HEK293 (cell line): ENCODE results near the gene FMN1.
A peak's percentile ranks its signal among the peaks of the same experiment; 100 is the strongest.

Experiments used
- CTCF ChIA-PET: fragments of 350-600 bp; formaldehyde crosslinking; extraction: SDS; loops from one replicate; lab custom pipeline; 2021; ENCODE audit warnings: antibody characterized with exemption; lab: Yijun Ruan, JAX
- POLR2A ChIA-PET: fragments of 300-600 bp; formaldehyde crosslinking; extraction: SDS; loops from one replicate; lab custom pipeline; 2020; ENCODE audit warnings: antibody characterized with exemption, inconsistent platforms; lab: Yijun Ruan, JAX
- H3K27ac ChIP-seq: fragments of 200-500 bp; sonication (Bioruptor generic); 2 replicates; pipeline ENCODE4 v1.5.1; 2014; ENCODE audit warnings: low read depth, low read length, control low read depth, inconsistent platforms; ENCODE audit errors: extremely low read depth
- H3K36me3 ChIP-seq, 2 experiments: fragments of 200-500 bp in 1 of 2; sonication (Bioruptor generic) in 1 of 2; 1 replicate in 1 of 2; 2 replicates in 1 of 2; pipeline ENCODE4 v1.5.1; 2014 to 2017; ENCODE audit warnings: inconsistent platforms in 2 of 2, low read length in 2 of 2; ENCODE audit not compliant: control insufficient read depth in 2 of 2, insufficient read depth in 1 of 2
- H3K4me1 ChIP-seq: fragments of 200-500 bp; sonication (Bioruptor generic); 2 replicates; pipeline ENCODE4 v1.5.1; 2014; ENCODE audit warnings: mild to moderate bottlenecking, low read length, inconsistent platforms; ENCODE audit not compliant: control insufficient read depth, insufficient read depth
- H3K4me3 ChIP-seq: 2 replicates; pipeline ENCODE4 v1.5.1; 2011; ENCODE audit warnings: low read depth, mild to moderate bottlenecking, control low read depth, low read length, moderate library complexity
- H3K9me3 ChIP-seq: fragments of 200-500 bp; sonication (Bioruptor generic); 2 replicates; pipeline ENCODE4 v1.5.1; 2014; ENCODE audit warnings: low read depth, low read length, inconsistent platforms; ENCODE audit not compliant: control insufficient read depth, insufficient read depth
- GLI4 ChIP-seq: fragments of 450-650 bp; formaldehyde crosslinking; IDR thresholded peaks from 2 replicates; pipeline ENCODE4 v1.5.1; 2016; ENCODE audit warnings: missing biosample characterization, missing genetic modification characterization
- GLIS1 ChIP-seq: fragments of 450-650 bp; formaldehyde crosslinking; IDR thresholded peaks from 2 replicates; pipeline ENCODE4 v1.5.1; 2016; ENCODE audit warnings: missing biosample characterization, missing genetic modification characterization
- PATZ1 ChIP-seq: fragments of 450-650 bp; formaldehyde crosslinking; IDR thresholded peaks from 2 replicates; pipeline ENCODE4 v1.5.1; 2016; ENCODE audit warnings: missing biosample characterization, missing genetic modification characterization
- SP3 ChIP-seq: fragments of 450-650 bp; formaldehyde crosslinking; IDR thresholded peaks from 2 replicates; pipeline ENCODE4 v1.5.1; 2016; ENCODE audit warnings: missing biosample characterization, missing genetic modification characterization
- TSHZ1 ChIP-seq: fragments of 450-650 bp; formaldehyde crosslinking; IDR thresholded peaks from 2 replicates; pipeline ENCODE4 v1.5.1; 2016; ENCODE audit warnings: missing biosample characterization, missing genetic modification characterization, borderline replicate concordance
- ZEB2 ChIP-seq: fragments of 450-650 bp; formaldehyde crosslinking; IDR thresholded peaks from 2 replicates; pipeline ENCODE4 v1.5.1; 2016; ENCODE audit warnings: missing biosample characterization, missing genetic modification characterization
- ZFP69B ChIP-seq: fragments of 450-650 bp; formaldehyde crosslinking; IDR thresholded peaks from 2 replicates; pipeline ENCODE4 v1.5.1; 2016; ENCODE audit warnings: missing biosample characterization, missing genetic modification characterization
- ZNF133 ChIP-seq: fragments of 450-650 bp; formaldehyde crosslinking; IDR thresholded peaks from 2 replicates; pipeline ENCODE4 v1.5.1; 2016; ENCODE audit warnings: missing biosample characterization, missing genetic modification characterization
- ZNF174 ChIP-seq: fragments of 450-650 bp; formaldehyde crosslinking; IDR thresholded peaks from 2 replicates; pipeline ENCODE4 v1.5.0; 2017; ENCODE audit warnings: missing biosample characterization, mild to moderate bottlenecking, missing genetic modification characterization
- ZNF341 ChIP-seq: fragments of 450-650 bp; formaldehyde crosslinking; IDR thresholded peaks from 2 replicates; pipeline ENCODE4; 2016; ENCODE audit warnings: low read depth, missing biosample characterization, missing genetic modification characterization
- ZNF488 ChIP-seq: fragments of 450-650 bp; formaldehyde crosslinking; IDR thresholded peaks from 2 replicates; pipeline ENCODE4 v1.5.1; 2016; ENCODE audit warnings: missing biosample characterization, missing genetic modification characterization
- ZNF521 ChIP-seq: fragments of 450-650 bp; formaldehyde crosslinking; IDR thresholded peaks from 2 replicates; pipeline ENCODE4 v1.5.1; 2017; ENCODE audit warnings: missing biosample characterization, mild to moderate bottlenecking, missing genetic modification characterization
- ZNF530 ChIP-seq: fragments of 450-650 bp; formaldehyde crosslinking; IDR thresholded peaks from 2 replicates; pipeline ENCODE4 v1.5.1; 2016; ENCODE audit warnings: low read depth, missing biosample characterization, missing genetic modification characterization
- ZNF558 ChIP-seq: fragments of 450-650 bp; formaldehyde crosslinking; IDR thresholded peaks from 2 replicates; pipeline ENCODE4 v1.5.1; 2016; ENCODE audit warnings: missing biosample characterization, missing genetic modification characterization
- ZNF560 ChIP-seq: fragments of 450-650 bp; formaldehyde crosslinking; IDR thresholded peaks from 2 replicates; pipeline ENCODE4 v1.5.1; 2017; ENCODE audit warnings: missing biosample characterization, missing genetic modification characterization, borderline replicate concordance
- ZNF571 ChIP-seq: fragments of 450-650 bp; formaldehyde crosslinking; IDR thresholded peaks from 2 replicates; pipeline ENCODE4 v1.5.0; 2017; ENCODE audit warnings: missing biosample characterization, missing genetic modification characterization
- ZNF596 ChIP-seq: fragments of 450-650 bp; IDR thresholded peaks from 2 replicates; pipeline ENCODE4 v1.5.0; 2018; ENCODE audit warnings: missing biosample characterization, mild to moderate bottlenecking, missing genetic modification characterization, moderate library complexity
- ZNF777 ChIP-seq: fragments of 450-650 bp; formaldehyde crosslinking; IDR thresholded peaks from 2 replicates; pipeline ENCODE4 v1.5.1; 2017; ENCODE audit warnings: missing biosample characterization, missing genetic modification characterization, borderline replicate concordance
- ZNF791 ChIP-seq: fragments of 450-650 bp; formaldehyde crosslinking; IDR thresholded peaks from 2 replicates; pipeline ENCODE4 v1.5.1; 2016; ENCODE audit warnings: missing biosample characterization, missing genetic modification characterization
- TF ChIP-seq, protein P1 (sequence below): fragments of 450-650 bp; formaldehyde crosslinking; IDR thresholded peaks from 2 replicates; pipeline ENCODE4; 2016; ENCODE audit warnings: missing biosample characterization, missing genetic modification characterization
- TF ChIP-seq, protein P2 (sequence below): fragments of 450-650 bp; formaldehyde crosslinking; IDR thresholded peaks from 2 replicates; pipeline ENCODE4 v1.5.1; 2016; ENCODE audit warnings: missing biosample characterization, missing genetic modification characterization

FMN1 gene

GRCh38 chr15:32747921-32748342 is 446.6 kb downstream of the FMN1 start:
- CTCF ChIA-PET: no interaction called here
- POLR2A ChIA-PET: no interaction called here
- H3K27ac ChIP-seq: no peak overlapping the region

GRCh38 chr15:32746116-32746857 is 448.2 kb downstream of the FMN1 start:
- TF ChIP-seq ZEB2 (tag by site-specific recombination) (no peak), ZNF596 (tag by site-specific recombination) (no peak), ZNF558 (tag by site-specific recombination) (peak; percentile 95), ZNF777 (tag by site-specific recombination) (no peak), TSHZ1 (tag by site-specific recombination) (no peak)
- Histone ChIP-seq H3K4me3 (no peak overlapping the region), H3K36me3 (no peaks in the 10 kb centered on the region), H3K27ac (no peak overlapping the region), H3K4me1 (no peaks in the 10 kb centered on the region; the same call in 1 of the 2 replicates), H3K9me3 (no peaks in the 10 kb centered on the region)
- ChIA-PET POLR2A (no interaction called here), CTCF (interaction anchor here (0.6 to 1.2 kb wide), 2 partner anchors 77 to 275 kb away, joined by 3 read pairs; no protein-coding TSS in a partner anchor)

More at GRCh38 chr15:32747921-32748342, 446.6 kb downstream of the FMN1 start:
- no peak overlapping the region for H3K4me3 ChIP-seq
- TF ChIP-seq GLI4 (tag by site-specific recombination) (no peak), ZNF791 (tag by site-specific recombination) (no peak), SP3 (tag by site-specific recombination) (no peak), ZNF341 (tag by site-specific recombination) (no peak), ZNF571 (tag by site-specific recombination) (no peak), ZNF133 (tag by site-specific recombination) (no peak), ZNF521 (no peak), ZNF488 (tag by site-specific recombination) (no peak), PATZ1 (no peak), GLIS1 (tag by site-specific recombination) (no peak), ZNF530 (tag by site-specific recombination) (no peak), ZFP69B (tag by site-specific recombination) (no peak), ZNF174 (tag by site-specific recombination) (no peak), ZNF560 (tag by site-specific recombination) (no peak)
- TF ChIP-seq, protein P1, sequence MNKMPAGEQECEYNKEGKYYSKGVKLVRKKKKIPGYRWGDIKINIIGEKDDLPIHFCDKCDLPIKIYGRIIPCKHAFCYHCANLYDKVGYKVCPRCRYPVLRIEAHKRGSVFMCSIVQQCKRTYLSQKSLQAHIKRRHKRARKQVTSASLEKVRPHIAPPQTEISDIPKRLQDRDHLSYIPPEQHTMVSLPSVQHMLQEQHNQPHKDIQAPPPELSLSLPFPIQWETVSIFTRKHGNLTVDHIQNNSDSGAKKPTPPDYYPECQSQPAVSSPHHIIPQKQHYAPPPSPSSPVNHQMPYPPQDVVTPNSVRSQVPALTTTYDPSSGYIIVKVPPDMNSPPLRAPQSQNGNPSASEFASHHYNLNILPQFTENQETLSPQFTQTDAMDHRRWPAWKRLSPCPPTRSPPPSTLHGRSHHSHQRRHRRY: no peak
- TF ChIP-seq, protein P2, sequence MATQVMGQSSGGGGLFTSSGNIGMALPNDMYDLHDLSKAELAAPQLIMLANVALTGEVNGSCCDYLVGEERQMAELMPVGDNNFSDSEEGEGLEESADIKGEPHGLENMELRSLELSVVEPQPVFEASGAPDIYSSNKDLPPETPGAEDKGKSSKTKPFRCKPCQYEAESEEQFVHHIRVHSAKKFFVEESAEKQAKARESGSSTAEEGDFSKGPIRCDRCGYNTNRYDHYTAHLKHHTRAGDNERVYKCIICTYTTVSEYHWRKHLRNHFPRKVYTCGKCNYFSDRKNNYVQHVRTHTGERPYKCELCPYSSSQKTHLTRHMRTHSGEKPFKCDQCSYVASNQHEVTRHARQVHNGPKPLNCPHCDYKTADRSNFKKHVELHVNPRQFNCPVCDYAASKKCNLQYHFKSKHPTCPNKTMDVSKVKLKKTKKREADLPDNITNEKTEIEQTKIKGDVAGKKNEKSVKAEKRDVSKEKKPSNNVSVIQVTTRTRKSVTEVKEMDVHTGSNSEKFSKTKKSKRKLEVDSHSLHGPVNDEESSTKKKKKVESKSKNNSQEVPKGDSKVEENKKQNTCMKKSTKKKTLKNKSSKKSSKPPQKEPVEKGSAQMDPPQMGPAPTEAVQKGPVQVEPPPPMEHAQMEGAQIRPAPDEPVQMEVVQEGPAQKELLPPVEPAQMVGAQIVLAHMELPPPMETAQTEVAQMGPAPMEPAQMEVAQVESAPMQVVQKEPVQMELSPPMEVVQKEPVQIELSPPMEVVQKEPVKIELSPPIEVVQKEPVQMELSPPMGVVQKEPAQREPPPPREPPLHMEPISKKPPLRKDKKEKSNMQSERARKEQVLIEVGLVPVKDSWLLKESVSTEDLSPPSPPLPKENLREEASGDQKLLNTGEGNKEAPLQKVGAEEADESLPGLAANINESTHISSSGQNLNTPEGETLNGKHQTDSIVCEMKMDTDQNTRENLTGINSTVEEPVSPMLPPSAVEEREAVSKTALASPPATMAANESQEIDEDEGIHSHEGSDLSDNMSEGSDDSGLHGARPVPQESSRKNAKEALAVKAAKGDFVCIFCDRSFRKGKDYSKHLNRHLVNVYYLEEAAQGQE: no peak
- H3K4me1 ChIP-seq: no peaks in the 10 kb centered on the region; the same call in 1 of the 2 replicates
- no peaks in the 10 kb centered on the region for H3K36me3 ChIP-seq
- H3K9me3 ChIP-seq: no peaks in the 10 kb centered on the region
